ENCODE data around the gene PPP6R1.
A peak's percentile ranks its signal among the peaks of the same experiment; 100 is the strongest.

PPP6R1 gene

GRCh38 chr19:55257461-55258420 is 1.1 kb downstream of the PPP6R1 start:
- DNase-seq, result peak; percentile 13

GRCh38 chr19:55256562-55257460 is 2.0 kb downstream of the PPP6R1 start:
- no peak for DNase-seq

- peak; percentile 22 for DNase-seq
These were observed 3.0 kb downstream of the PPP6R1 start for GRCh38 chr19:55255618-55256423.

- DNase-seq, result no peak
These were observed 4.2 kb downstream of the PPP6R1 start for GRCh38 chr19:55254625-55254977.

- DNase-seq, result peak; percentile 47
These were observed 4.8 kb downstream of the PPP6R1 start for GRCh38 chr19:55253842-55254624.

- DNase-seq, result no peak
These were observed 5.8 kb downstream of the PPP6R1 start for GRCh38 chr19:55252760-55253663.

- DNase-seq, result peak; percentile 37
These were observed 7.3 kb downstream of the PPP6R1 start for GRCh38 chr19:55251341-55252081.

- no peak for DNase-seq
These were observed 8.4 kb downstream of the PPP6R1 start for GRCh38 chr19:55250262-55251036.

GRCh38 chr19:55249841-55250240 is 9.0 kb downstream of the PPP6R1 start:
- DNase-seq, result no peak

- DNase-seq, result no peak
These were observed 10.1 kb downstream of the PPP6R1 start for GRCh38 chr19:55248704-55249103.

- no peak for DNase-seq
These were observed 10.6 kb downstream of the PPP6R1 start for GRCh38 chr19:55248166-55248675.

GRCh38 chr19:55247621-55248099 is 11.2 kb downstream of the PPP6R1 start:
- no peak for DNase-seq

GRCh38 chr19:55246462-55247451 is 12.1 kb downstream of the PPP6R1 start:
- no peak for DNase-seq

GRCh38 chr19:55245236-55245904 is 13.4 kb downstream of the PPP6R1 start:
- no peak for DNase-seq

GRCh38 chr19:55244004-55244680 is 14.7 kb downstream of the PPP6R1 start:
- DNase-seq, result no peak

- no peak for DNase-seq
These were observed 16.3 kb downstream of the PPP6R1 start for GRCh38 chr19:55242517-55242916.
